Camera-type eye (tissue), 1 donor: Measurements from ENCODE around the gene ERCC5. TPM values are rescaled to one million over a fixed set of nuclear protein-coding genes. Genes with fewer than 3 reads are reported as not detected.

Experiments used
- total RNA-seq: library from RNA; depleted of rRNA; stranded (reverse); fragments of >200 nt; gene quantifications from one replicate; pipeline ENCODE4 v1.2.3, GENCODE V29; 2014

Gene ERCC5
- total RNA-seq: 103 TPM

GRCh38 chr13:102845630-102846260 is at the start of gene ERCC5:
ERCC5 (plus strand) TSS chr13:102846032; CDS start chr13:102846267, 235 bp downstream.

DNA sequence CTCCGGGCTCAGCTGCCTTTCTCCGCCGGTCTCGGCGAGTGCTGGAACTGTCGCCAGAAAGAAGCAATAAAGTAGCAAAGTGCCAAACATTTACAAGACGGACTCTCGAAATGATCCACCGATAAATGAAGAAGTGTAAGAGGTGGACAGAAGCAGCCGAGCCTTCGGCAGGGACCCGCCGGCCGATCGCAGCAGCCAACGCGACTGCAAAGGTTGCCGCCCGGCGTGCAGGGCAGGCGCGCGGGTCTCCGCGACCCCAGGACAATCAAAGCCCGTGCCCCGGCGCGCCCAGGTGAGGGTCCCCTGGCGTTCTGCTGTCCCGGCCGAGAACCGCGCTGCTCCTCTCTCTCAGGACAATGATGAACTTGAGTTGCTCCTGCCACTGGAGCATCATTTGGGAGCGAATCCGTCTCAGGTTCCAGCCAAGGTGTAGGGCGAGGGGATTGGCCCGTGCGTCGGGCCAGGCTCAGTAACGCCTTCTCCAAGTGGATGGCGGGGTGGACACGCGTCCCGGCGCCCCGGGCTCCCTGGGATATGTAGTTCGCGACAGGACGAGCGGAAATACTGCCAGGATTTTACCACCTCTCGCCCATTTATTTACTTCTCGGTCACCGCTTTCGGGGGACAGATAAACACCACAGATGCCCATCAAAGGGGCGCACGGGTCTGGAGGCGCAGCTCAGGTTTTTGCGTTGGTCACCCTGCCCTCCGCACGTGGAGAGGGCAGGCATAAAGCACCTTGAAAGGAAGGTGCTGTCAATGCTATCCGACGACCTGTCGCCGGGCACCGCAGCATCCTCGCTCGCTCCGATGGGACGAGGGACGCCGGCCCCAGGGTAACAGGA is 47.0 kb upstream of the ERCC5 start, which contains the start of the genes BIVM and POGLUT2:
BIVM (plus strand) TSS at position 539 of the 845 bp plus-strand sequence. CDS start 8,149 bp downstream, outside the sequence.
POGLUT2 (minus strand) TSS at position 396 of the 845 bp plus-strand sequence; CDS start at position 90, 306 bp downstream.

Other genes with a start within 250 kb of the ERCC5 start
- 77.5 TPM for gene TPP2, start 249.0 kb upstream of the ERCC5 start, total RNA-seq
- 2.9 TPM for gene METTL21C, start 151.0 kb upstream of the ERCC5 start, total RNA-seq
- gene TEX30, start 72.2 kb upstream of the ERCC5 start, total RNA-seq: 13.0 TPM
- gene POGLUT2, start 47.1 kb upstream of the ERCC5 start, total RNA-seq: 30.2 TPM
- 45.9 TPM for gene BIVM, start 46.9 kb upstream of the ERCC5 start, total RNA-seq
- gene SLC10A2, start 220.4 kb downstream of the ERCC5 start, total RNA-seq: not detected